Measurements from ENCODE around the gene TMEM184B.
"Not testable (repeated sequence)": the region's sequence is repeated elsewhere in the genome, so short reads cannot be mapped to it uniquely, and the experiment has no call there.

Gene TMEM184B

GRCh38 chr22:38246046-38246658 lies 26.7 kb downstream of the TMEM184B start:
- no peak for DNase-seq

- DNase-seq, result no peak
Observed at GRCh38 chr22:38244106-38244505, 28.7 kb downstream of the TMEM184B start.

- peak; percentile 88 for DNase-seq
Observed at GRCh38 chr22:38243007-38243765, 29.6 kb downstream of the TMEM184B start.

DNA sequence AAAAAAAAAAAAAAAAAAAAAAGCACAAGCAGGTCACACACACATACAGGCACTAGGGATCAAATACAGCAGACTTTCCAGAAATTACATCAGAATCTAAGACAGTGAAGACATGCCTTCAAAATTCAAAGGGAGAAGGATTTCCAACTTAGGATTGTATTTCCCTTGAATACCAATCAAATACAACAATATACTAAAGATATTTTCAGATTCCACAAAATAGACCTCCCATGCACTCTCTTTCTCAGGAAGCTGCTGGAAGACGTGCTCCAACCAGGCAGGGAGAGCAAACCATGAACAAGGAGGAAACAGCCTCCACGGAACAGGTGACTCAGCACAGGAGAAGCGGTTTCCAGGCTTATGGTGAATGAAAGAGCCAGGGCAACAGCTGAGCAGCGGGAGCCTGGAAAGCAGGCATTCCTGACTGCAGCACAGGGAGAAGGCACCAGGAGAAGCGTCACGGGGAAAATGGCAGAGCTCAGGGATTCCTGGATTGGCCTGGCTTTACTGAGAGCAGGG lies 32.0 kb downstream of the TMEM184B start:
- DNase-seq, result no peak

DNA sequence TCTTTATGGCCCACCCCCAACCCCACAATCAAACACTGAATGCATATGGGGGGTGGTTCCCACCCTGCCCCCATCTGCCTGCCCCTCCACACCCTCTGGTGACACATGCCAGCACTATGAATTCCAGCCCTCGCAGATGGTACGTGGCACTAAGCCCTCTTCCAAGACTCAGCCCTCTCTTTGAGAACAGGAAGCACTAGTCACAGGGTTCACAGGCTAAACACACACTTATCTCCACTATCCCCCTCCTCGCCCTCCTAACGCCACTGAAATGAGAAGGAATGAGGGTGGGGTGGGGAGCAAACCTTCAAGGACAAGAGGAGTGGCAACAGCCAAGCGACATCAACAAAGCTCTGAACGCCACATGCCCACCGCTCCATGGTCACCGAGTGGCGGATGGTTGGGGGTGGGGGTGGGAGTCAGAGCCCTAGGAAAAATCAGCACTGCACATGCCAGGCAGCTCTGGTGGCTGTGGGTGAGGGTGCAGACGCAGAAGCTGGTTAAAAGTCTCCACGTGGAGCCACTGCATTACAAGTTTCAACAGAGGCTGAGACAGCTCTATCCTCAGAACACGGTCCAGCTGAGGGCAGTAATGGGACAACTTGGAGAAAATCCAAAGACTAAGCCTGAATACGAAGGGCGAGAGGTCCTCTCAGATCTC lies 33.6 kb downstream of the TMEM184B start:
- no peak for DNase-seq

DNA sequence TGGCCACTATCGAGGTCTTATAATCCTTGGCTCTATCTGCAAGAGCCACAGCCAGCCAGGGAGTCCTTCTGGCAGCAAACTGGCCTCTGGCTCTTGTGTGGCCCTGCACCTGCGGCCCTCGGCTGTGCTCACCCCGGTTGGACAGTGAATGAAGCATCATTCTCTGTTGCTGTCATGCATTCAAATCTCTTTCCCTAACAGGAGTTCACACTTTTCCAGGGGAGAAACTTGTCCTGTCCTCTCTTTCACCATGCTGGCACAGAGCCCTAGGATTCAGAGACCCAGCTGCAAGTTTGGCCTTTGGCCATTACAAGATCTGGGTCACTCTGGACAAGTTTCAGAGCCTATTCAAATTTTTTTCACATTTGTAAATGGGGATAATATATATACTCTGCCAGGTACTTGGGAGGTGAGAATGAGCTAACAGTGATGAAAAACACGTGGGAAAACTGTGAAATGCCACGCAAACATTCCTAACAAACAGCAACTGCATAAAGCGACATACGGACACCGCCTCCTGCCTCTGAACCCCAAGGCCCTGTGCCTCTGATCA lies 34.2 kb downstream of the TMEM184B start:
- DNase-seq, result no peak

DNA sequence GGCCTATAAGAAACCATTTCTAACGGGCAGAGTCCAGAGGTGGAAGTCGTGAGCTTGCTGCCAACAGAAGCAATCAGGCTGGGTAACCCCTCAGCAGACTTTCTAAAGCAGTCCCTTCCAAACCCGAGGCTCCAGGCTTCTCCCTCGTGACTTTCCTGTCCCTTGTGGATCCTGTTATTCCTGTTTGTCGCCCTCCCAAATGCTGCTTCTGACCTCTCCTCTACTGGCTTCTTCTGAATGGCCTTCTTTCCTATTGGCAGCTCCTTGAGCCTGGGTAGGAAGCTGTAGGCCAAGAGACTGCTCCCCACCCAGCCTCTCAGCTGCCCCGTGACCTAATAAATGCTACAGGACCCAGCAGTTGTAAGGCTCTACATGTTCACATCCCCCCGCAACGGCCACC lies 36.0 kb downstream of the TMEM184B start:
- DNase-seq, result no peak

DNA sequence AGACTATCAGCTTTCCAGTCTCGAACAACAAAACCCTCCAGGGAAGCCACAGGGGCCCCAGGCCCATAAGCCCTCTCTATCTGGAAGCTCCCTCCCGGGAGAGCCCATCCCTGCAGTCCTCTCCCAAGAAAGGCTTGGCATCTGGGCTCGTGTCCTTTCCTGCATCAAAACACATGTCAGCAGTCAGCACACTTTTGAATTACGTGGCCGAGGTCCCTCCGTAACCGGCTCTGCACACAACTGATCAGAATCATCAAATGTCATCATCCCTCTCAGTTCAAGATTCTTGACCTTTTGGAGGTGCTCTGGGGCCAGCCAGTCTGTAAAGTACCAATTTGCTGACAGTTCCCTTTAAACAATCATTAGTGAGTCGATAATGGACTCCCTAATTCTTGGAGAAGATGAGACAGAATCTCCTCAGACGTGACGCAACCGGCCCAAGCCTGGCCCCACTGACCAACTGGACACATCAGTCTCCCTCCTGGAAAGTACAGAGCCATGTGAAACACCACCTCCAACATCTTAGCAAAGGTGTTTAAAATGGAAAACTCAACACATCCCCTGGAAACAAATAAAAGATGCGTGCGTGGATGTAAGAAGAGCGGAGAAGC lies 37.5 kb downstream of the TMEM184B start:
- no peak for DNase-seq

DNA sequence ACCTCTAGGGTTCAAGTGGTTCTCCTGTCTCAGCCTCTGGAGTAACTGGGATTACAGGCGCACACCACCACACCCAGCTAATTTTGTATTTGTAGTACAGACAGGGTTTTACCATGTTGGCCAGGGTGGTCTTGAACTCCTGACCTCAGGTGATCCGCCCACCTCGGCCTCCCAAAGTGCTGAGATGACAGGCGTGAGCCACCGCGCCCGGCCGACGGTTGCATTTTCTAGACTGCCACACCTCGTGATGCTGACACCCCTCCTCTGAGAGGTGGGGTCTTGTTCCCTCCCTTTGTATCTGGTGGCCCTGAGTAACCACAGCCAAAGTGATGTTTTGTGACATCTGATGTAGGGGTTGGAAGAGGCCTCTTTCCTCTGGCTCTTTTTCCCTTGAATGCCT lies 39.0 kb downstream of the TMEM184B start:
- not testable (repeated sequence) for DNase-seq

GRCh38 chr22:38233427-38233826 lies 39.4 kb downstream of the TMEM184B start:
- DNase-seq, result no peak

DNA sequence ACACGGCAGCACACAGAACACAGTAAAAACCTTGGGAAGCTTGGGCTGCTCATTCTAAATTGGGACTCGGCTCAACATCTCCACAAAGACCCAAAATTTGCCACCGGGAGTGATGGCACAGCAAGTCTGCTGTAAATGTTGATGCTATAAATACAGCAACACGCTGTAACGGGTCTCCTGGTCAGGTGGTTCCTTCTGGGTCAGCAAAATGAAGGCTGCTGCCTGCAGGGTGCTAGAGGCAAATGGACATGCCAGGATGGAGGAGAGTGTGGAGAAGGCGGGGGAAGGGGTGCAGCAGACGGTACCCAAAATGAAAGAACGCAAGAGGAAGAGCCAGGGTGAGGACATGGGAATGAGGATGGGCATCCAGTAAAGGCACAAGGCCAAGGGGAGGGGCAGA lies 40.6 kb downstream of the TMEM184B start:
- DNase-seq, result no peak

DNA sequence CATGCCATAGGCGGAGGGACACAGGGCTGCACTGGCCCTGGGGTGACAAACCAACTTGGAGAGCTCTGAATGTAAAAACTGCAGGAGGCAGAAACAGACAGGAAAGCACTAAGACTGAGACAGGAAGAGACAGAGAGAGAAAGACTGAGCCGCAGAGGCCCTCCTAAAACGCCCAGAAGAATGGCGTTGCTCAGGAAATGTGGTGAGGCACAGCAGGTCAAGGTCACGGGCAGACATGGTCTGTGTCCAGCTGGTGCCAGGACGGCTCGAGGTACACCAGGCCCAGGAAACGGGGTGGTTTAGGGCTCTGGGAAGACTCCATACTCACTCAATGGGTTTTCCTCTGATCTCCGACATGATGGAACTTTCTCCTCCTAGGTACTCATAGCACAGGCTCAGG lies 41.9 kb downstream of the TMEM184B start:
- no peak for DNase-seq

- DNase-seq, result no peak
Observed at GRCh38 chr22:38230108-38230825, 42.5 kb downstream of the TMEM184B start.

DNA sequence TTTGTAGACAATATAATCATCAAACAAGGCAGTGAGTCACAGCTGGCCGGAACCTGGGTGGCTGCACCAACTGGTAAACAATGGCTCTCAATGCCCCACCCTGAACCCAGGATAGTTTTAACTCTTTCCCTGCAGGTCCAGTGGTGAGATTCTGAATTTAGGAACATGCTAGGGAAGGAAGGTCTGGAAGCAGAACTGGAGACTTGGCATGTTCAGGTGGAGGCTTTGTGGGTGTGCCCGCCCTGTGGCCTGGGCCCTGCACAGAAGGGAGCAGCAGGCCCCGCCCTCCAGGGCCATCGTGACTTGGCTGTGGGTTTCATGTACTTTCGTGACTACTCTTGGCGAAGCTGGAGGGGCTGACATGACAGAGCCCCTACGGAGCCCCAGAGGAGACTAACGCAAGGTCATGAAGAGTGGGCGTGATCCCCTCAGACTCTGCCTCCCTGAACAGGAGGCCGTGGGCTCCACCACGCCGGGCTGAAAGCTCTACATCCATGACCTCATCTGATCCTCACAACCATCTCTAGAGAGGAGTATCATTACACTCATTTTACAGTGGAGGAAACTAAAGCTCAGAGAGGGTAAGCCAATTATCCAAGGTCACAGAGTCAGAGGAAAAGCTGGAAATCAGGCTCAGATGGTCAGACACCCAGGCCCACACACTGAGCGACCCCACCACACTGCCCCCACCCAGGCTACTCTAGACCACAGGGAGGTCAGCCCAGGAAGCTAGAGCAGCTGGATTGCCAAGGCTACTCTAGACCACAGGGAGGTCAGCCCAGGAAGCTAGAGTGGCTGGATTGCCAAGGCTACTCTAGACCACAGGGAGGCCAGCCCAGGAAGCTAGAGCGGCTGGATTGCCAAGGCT lies 43.7 kb downstream of the TMEM184B start:
- DNase-seq, result no peak

DNA sequence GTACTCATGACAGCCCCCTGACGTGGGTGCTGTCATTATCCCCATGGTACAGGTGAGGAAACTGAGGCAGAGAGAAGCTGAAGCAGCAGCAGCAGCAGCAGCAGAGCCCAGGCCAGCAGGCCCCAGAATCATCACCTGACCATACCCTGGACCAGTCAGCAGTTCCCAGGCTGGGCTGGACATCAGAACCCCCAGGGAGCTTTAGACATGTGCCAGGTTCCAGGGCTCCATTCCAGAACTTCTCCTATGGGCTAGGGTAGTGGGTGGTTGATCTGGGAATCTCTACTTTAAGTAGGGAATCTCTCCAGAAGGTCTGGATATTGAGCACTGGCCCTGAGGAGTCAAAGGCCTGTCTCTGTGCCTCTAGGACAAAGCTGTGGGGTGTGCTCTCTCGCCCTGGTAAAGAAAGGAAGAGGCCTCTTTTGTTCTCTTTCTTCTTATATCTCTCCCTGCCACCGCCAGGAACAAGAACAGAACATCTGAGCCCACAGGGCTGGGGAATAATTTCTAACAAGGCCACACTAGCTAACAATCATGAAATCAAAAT lies 44.4 kb downstream of the TMEM184B start:
- DNase-seq, result no peak

- no peak for DNase-seq
Observed at GRCh38 chr22:38226853-38227649, 45.8 kb downstream of the TMEM184B start.

DNA sequence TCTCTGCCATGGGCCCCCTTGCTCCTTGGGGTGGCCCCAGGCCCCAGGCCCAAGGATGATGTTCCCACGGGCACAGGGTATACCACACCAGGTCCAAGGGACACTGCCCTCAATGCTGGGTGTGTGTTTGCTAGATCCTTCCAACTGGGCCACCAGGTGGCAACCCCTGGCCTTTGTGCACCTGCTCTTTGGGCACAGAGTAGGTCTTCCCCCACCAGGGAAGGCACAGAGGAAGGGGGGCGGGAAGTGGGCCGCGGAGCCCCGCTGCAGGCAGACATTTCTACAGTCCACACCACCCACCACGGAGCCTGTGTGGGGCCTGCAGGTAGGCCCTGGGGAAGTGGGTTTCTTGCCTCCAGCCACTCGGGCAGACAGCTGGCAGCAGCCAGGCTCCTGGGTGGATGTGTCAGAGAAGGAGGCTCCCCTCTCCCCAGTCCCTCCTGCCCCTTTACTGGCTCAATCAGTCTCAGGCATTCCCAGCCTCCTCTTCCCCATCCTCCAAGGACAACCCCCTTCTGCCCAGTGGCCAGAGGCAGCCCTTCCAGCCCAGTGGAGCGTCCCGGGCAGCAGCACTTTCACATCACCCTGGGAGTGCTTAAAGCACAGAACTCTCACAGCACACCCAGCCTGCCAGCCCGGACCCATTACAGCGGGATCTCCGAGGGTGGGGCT lies 49.4 kb downstream of the TMEM184B start:
- no peak for DNase-seq

- DNase-seq, result no peak
Observed at GRCh38 chr22:38222797-38223119, 50.1 kb downstream of the TMEM184B start.

GRCh38 chr22:38221908-38222796 lies 50.7 kb downstream of the TMEM184B start:
- no peak for DNase-seq
